PC-9 (cell line): ENCODE results near the gene TSPEAR.

Experiments
- CTCF ChIP-seq: fragments of 200-600 bp; sonication (generic); conservative IDR thresholded peaks from 2 replicates; pipeline ENCODE4 v1.6.1; 2017; ENCODE audit warnings: mixed run types, antibody characterized with exemption, mild to moderate bottlenecking, moderate library complexity
- EZH2 ChIP-seq: fragments of 200-600 bp; sonication (generic); IDR thresholded peaks from 2 replicates; pipeline ENCODE4 v1.8.0; 2017; ENCODE audit warnings: antibody characterized with exemption, low read depth

GRCh38 chr21:44557491-44558328 lies 153.7 kb downstream of the TSPEAR start:
- no peak for TF ChIP-seq CTCF
- no peak for TF ChIP-seq EZH2
